Activated T-helper 2 cell treated with anti-CD3 and anti-CD28 coated beads, Interferon-gamma antibody, Interleukin-2, Interleukin-4, amounts not matched to agents 10 μg/mL and 5 μg/mL and 100 μg/mL, durations not matched to agents 14 hours and 24 hours and 36 hours (primary cell): ENCODE measurements around the gene ST3GAL4. TPM values are rescaled to one million over a fixed set of nuclear protein-coding genes. Genes with fewer than 3 reads are reported as not detected.

Source experiments
- DNase-seq: peaks from one replicate; pipeline ENCODE4 v3.0.0; 2021; ENCODE audit warnings: low spot score
- H3K27ac Mint-ChIP-seq: one replicate; pipeline ENCODE4 v1.8.0; 2021; ENCODE audit warnings: mixed read lengths
- H3K27me3 Mint-ChIP-seq: one replicate; pipeline ENCODE4 v1.8.0; 2021; ENCODE audit warnings: low read depth, mixed read lengths
- H3K36me3 Mint-ChIP-seq: one replicate; pipeline ENCODE4 v1.8.0; 2021; ENCODE audit warnings: low read depth, mixed read lengths
- H3K4me1 Mint-ChIP-seq: one replicate; pipeline ENCODE4 v1.8.0; 2021; ENCODE audit warnings: low read depth, mixed read lengths
- H3K4me3 Mint-ChIP-seq: one replicate; pipeline ENCODE4 v1.8.0; 2021; ENCODE audit warnings: low read depth, mild to moderate bottlenecking, moderate library complexity, mixed read lengths
- H3K9me3 Mint-ChIP-seq: one replicate; pipeline ENCODE4 v1.8.0; 2021; ENCODE audit warnings: mixed read lengths
- intact Hi-C: fragments of 100-400 bp; cut with micrococcal nuclease; formaldehyde crosslinking; loops from one replicate; pipeline ENCODE4 v1.15.1; 2023
- total RNA-seq: library from RNA; stranded (reverse); gene quantifications from 2 replicates; pipeline ENCODE4 v1.2.3, GENCODE V29; 2022

The ST3GAL4 gene
- total RNA-seq, 1 donor from 2014 or later = 14.4 TPM

DNA sequence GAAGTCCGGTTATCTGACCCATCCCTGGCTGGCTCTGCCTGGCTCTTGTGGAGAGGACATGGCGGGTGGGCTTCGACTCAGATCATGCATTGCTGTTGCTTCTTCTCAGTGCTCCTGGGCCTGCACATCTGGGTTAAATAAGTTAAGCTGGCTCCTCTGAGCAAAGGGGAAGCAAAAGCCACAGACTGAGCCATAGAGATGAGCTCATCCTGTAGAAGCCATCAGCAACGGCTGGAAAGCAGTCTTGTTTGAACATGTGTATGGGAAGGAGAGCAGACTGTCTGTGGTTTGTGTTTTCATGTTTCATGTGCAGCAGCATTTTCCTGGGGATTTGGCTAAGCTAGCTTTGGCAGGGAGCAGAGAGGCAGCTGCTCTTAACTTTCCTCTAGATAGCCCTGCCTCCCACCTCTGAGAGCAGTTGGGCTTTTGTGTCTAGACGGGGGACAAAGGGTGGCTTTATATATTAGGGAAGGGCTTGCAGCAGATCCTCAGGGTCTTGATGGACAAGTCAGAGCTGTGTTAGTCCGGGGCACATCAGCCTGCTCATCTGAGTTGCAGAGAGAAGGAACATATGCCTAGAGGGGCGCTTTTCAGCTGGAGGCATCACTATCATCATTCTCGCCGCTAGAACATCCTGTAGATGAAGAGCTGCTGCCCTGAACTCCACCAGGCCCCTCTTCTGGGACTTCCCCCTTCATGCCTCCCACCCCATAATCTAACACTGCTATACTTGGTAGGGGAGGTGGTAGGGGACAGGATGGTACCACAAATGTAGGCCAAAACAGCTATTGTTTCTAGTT, 36.7 kb upstream of the ST3GAL4 start:
- no peak for DNase-seq

DNA sequence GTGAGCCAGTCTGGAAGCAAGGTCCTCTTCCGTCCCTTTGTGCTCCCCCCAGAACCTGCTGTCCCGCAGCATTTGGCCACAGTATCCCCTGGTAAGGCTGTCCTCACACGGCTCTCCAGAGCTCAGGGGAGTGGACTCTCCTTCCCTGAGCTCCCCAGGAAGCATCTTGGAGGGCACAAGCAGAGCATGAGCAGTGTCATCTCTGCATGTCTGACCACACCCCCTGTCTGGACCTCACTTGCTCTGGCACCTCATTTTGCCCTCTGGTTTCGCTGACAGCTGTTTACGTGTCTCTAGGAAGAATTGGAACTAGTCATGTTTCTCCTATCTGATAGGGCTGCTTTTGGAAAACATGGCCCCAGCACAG, 36.1 kb upstream of the ST3GAL4 start:
- Mint-ChIP-seq H3K36me3 (peaks cover 47% of the 10 kb centered on the region), H3K4me3 (no peak overlapping the region), H3K27ac (peak overlapping the region; percentile 77), H3K4me1 (peaks cover 33% of the 10 kb centered on the region), H3K27me3 (no peaks in the 10 kb centered on the region), H3K9me3 (peaks cover 8% of the 10 kb centered on the region)
- DNase-seq = no peak
- intact Hi-C loops = no loop called here

More for the DNA sequence above, 36.7 kb upstream of the ST3GAL4 start:
- intact Hi-C loops = no loop called here
- Mint-ChIP-seq H3K9me3 (peaks cover 8% of the 10 kb centered on the region), H3K36me3 (peaks cover 52% of the 10 kb centered on the region), H3K4me3 (peak overlapping the region; percentile 45), H3K27ac (peak overlapping the region; percentile 77), H3K27me3 (no peaks in the 10 kb centered on the region), H3K4me1 (peaks cover 36% of the 10 kb centered on the region)

DNA sequence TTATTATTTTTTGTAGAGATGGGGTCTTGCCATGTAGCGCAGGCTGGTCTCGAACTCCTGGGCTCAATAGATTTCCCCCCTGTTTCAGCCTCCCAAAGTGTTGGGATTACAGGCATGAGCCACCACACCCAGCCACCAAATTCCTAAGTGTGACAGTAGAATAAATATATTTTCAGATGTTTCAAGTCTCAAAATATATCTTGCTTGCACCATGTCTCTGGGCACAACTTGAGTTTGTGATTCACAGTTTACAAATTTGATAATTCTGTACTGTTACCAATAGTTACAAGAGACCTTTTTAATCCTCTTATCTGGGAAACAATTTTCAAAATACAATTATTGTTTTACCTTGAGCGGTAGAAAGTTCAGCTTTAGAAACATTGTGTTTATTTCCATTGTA, 32.5 kb upstream of the ST3GAL4 start:
- intact Hi-C loops = no loop called here
- H3K4me1 Mint-ChIP-seq = peaks cover 21% of the 10 kb centered on the region

DNA sequence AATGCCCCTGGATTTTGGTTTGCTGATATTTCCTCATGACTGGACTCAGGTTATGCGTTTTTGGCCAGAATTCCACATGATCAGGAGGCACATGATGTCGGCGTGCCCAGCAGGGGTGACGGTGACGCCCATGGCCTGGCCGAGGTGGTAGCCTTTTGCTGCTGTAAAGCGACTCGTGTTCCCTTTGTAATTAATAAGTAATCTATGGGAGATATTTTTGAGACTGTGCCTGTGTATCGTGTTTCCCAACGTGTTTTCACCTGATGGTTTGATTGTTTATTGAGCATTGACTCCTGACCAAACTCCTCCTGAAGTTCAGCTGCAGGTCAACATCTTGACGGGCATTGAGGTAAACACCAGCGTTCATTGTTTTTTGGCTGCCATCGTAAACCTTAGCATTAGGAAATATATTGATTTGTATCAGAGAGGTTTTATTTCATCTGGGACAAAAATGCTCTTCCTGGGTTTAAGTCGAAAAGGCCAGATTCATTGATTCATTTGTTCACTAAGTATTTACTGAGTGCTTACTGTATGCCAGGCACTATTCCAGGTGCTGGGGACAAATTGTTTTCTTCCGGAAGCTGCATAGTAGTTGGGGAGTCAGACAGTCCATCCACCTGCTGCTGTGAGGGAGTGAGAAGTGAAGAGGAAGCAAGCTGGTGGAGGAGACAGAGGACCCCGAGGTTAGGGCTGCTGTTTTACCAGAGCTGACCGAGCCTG, 28.0 kb upstream of the ST3GAL4 start:
- Mint-ChIP-seq H3K9me3 (no peaks in the 10 kb centered on the region), H3K36me3 (peaks cover 12% of the 10 kb centered on the region), H3K27me3 (no peaks in the 10 kb centered on the region), H3K4me3 (no peak overlapping the region), H3K4me1 (peaks cover 16% of the 10 kb centered on the region), H3K27ac (no peak overlapping the region)
- DNase-seq = no peak
- intact Hi-C loops = no loop called here

More for the DNA sequence above, 32.5 kb upstream of the ST3GAL4 start:
- peaks cover 24% of the 10 kb centered on the region for H3K36me3 Mint-ChIP-seq
- no peak for DNase-seq
- no peak overlapping the region for H3K27ac Mint-ChIP-seq
- no peaks in the 10 kb centered on the region for H3K9me3 Mint-ChIP-seq
- H3K4me3 Mint-ChIP-seq = no peak overlapping the region
- no peaks in the 10 kb centered on the region for H3K27me3 Mint-ChIP-seq

DNA sequence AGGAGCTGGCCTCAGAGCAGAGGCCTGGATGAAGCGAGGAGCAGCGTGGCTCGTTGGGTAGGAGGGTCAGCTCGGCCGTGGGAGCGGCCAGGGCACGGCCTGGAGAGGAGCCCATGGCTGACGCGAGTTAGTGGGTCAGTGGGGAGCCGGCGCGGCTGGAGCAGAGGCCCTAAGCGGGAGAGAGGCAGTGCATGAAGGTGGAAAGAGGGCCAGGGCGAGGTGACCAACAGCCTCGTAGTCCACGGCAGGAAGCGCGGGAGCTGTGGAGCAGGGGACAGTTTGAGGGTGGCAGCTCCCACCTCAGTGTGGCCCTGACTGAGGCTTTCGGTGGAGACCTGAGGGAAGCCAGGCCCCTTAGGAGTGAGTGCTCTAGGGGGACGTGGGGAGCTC, 27.5 kb upstream of the ST3GAL4 start:
- no peak for DNase-seq
- peaks cover 14% of the 10 kb centered on the region for H3K36me3 Mint-ChIP-seq
- peaks cover 19% of the 10 kb centered on the region for H3K4me1 Mint-ChIP-seq
- no peak overlapping the region for H3K27ac Mint-ChIP-seq
- H3K4me3 Mint-ChIP-seq = no peak overlapping the region
- H3K27me3 Mint-ChIP-seq = no peaks in the 10 kb centered on the region
- no peaks in the 10 kb centered on the region for H3K9me3 Mint-ChIP-seq
- intact Hi-C loops = no loop called here

DNA sequence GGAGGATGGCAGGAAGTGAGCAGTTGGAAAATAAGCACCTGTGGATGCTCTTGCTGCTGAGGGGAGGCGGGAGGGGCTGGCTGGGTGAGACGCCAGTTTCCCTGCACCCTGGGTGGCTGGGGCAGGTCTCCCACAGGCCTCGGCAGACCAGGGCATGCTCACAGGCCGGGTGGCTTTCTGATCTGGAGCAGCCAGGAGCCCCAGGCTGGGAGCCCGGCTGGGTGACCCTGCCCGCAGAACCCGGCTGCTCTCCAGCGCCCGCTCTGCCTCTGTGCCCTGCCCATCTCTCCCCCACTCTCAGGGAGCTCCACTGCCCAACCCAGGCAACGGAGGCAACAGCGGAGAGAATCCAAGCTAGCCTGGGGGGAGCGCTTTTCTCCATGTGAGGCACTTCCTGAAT, 27.0 kb upstream of the ST3GAL4 start:
- intact Hi-C loops = no loop called here
- H3K9me3 Mint-ChIP-seq = no peaks in the 10 kb centered on the region
- DNase-seq = no peak
- no peak overlapping the region for H3K27ac Mint-ChIP-seq
- no peak overlapping the region for H3K4me3 Mint-ChIP-seq
- peaks cover 19% of the 10 kb centered on the region for H3K4me1 Mint-ChIP-seq
- peaks cover 17% of the 10 kb centered on the region for H3K36me3 Mint-ChIP-seq
- no peaks in the 10 kb centered on the region for H3K27me3 Mint-ChIP-seq

DNA sequence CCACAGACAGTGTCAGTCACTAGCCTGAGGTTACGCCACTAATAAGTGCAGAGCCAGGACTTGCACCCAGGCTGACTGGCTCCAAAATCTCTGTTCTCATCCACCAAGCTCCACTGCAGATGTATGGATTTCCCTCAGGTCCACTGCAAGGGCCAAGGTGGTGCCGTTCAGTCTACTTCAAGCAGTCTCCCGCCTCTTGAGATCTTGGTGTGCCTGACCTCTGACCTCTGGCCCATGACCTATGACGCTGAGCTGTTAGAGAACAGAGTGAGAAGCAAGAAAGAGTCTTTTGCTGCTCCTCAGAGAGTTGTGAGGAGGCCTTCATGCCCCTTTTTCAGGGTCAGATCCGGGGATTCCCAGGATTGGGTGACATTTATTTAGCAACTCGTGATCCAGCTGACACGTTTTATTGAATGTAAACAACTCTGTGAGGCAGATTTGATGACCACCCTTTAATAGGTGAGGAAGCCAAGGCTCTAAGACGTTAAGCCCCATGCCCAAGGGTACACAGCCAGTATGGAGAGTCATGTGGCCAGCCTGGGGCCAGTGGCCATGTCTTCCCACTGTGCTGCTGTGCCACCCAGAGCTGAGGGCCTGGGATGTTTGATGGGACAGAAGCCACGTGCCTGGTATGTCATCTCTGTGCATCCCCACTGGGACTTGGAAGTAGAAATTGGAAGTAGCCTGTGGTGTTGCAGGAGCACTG, 26.4 kb upstream of the ST3GAL4 start:
- intact Hi-C loops = no loop called here
- Mint-ChIP-seq H3K4me3 (no peak overlapping the region), H3K36me3 (peaks cover 17% of the 10 kb centered on the region), H3K4me1 (peaks cover 19% of the 10 kb centered on the region), H3K27ac (no peak overlapping the region), H3K27me3 (no peaks in the 10 kb centered on the region), H3K9me3 (no peaks in the 10 kb centered on the region)
- no peak for DNase-seq

DNA sequence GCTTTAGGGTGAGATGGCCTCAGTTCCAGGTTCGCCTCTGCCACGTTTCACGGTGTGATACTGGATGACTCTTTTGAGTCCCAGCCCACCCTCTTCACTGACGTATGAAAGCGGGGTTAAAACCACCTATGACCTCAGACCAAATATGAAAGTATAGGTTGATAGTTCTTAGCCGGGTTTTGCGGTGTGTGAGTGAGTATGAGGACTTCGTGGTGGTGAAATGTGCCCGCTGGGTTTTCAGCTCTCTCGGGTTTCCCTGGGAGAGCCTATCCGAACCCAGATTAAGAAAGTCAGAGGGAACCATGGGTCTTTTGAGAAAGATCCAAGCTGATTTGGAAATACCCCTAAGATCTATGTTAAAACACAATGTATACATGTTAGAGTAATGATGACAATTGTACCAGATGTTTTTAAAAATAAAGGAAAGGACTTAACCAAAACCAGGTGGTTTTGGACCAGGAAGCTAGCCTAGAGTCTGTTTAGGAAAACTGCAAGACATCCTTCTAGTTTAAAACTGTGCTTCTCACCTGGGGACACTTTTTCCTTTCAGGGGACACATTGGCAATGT, 25.8 kb upstream of the ST3GAL4 start:
- H3K4me3 Mint-ChIP-seq = no peak overlapping the region
- H3K9me3 Mint-ChIP-seq = no peaks in the 10 kb centered on the region
- H3K4me1 Mint-ChIP-seq = peaks cover 20% of the 10 kb centered on the region
- H3K27ac Mint-ChIP-seq = peak overlapping the region; percentile 64
- no peak for DNase-seq
- H3K27me3 Mint-ChIP-seq = no peaks in the 10 kb centered on the region
- intact Hi-C loops = no loop called here
- peaks cover 19% of the 10 kb centered on the region for H3K36me3 Mint-ChIP-seq

DNA sequence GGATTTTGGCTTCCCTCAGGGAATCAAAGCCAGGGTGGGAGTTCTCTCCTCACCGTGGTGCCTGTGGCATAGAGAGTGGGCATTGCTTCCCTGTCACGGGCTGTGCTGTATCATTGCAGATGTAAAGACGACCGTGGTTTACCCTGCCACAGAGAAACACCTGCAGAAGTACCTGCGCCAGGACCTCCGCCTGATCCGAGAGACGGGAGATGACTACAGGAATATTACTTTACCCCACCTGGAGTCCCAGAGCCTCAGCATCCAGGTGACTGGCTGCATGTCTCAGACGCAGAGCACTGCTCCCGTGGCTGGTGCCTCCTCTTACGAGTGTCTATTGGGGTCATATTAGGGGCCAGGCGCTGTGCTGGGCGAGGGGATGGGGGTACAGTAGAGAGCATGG, 24.2 kb upstream of the ST3GAL4 start:
- peaks cover 26% of the 10 kb centered on the region for H3K36me3 Mint-ChIP-seq
- no peak for DNase-seq
- H3K27ac Mint-ChIP-seq = no peak overlapping the region
- no peaks in the 10 kb centered on the region for H3K9me3 Mint-ChIP-seq
- intact Hi-C loops = no loop called here
- H3K4me3 Mint-ChIP-seq = no peak overlapping the region
- H3K4me1 Mint-ChIP-seq = peaks cover 28% of the 10 kb centered on the region
- no peaks in the 10 kb centered on the region for H3K27me3 Mint-ChIP-seq

DNA sequence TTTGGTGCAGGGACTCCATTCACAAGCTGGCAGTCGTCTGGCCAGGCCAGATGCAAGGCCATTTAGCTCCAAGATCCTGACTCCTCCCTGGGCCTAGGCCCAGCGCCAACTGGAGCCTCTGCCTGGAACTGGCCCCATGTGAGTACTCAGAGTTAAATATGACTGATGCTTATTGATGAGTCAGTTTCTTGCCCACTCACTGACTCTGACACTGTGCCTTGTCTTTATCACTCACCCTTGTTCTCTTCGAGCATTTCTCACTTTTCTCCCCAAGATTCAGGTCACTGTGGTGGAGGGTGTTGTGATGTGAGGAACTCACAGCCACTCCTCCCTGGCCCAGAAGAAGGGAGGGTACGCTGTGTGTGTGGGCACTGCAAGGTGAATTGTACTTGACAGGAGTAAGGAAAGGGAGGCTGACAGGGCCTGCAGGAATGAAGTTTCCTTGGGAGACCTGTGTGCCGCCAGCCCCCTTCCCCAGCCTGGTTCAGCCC, 23.2 kb upstream of the ST3GAL4 start:
- intact Hi-C loops = no loop called here
- Mint-ChIP-seq H3K4me3 (no peak overlapping the region), H3K36me3 (peaks cover 28% of the 10 kb centered on the region), H3K4me1 (peaks cover 33% of the 10 kb centered on the region), H3K27ac (no peak overlapping the region), H3K9me3 (no peaks in the 10 kb centered on the region), H3K27me3 (no peaks in the 10 kb centered on the region)
- DNase-seq = no peak

DNA sequence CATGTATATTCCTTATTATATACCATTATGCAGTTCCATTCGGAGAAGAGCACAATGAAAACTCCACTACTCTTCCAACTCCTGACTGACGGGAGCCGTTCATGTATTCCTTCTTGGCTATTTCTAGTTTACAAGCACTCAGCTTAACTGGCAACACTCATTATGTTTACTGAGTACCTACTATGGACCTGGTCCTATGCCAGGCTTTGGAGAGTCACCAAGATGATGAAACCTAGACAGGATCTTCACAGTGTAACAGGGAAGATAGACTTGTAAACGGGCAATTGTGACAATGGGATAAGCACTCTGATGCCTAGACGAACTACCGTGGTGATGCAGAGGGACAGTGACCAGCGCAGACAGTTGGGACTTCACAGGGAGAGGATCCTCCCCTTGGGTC, 22.3 kb upstream of the ST3GAL4 start:
- Mint-ChIP-seq H3K4me1 (peaks cover 29% of the 10 kb centered on the region), H3K27me3 (no peaks in the 10 kb centered on the region), H3K4me3 (no peak overlapping the region), H3K36me3 (peaks cover 28% of the 10 kb centered on the region), H3K9me3 (no peaks in the 10 kb centered on the region), H3K27ac (no peak overlapping the region)
- no peak for DNase-seq
- intact Hi-C loops = no loop called here

DNA sequence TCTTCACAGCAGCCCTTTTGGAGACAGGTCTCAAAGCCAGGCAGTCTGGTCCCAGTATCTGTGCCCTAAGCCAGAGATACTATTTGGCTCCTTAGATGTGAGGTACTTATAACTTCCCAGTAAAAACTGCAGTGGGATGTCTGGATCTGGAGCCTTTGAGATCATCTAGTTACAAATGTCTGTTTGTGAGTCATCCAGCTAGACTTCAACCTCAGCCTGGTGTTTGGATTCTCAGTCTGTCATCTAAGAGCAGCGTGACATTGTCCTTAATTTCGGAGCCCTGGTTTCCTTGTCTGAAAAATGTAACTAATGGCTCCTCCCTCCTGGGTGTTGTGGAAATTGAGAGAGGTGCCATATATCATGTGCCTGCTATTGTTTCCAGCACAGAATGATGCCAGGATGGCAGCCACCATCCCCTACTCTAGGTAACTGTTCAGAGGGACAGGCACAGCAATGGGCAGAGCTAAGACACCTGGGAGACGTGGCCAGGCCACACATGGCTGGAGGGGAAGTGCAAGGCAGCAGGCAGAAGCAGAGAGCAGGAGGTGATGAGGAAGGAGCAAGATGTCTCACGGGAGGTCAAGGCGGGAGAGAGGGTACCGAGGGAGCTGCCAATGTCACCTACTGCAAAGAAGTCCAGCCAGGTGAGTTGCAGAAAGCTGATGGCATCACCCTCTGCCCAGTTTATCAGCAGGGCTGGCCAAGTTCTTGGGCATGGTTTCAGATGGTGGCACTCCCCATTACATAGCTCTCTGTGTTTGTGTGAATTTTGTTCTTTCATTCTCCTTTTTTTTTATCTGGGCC, 20.6 kb upstream of the ST3GAL4 start:
- Mint-ChIP-seq H3K9me3 (no peaks in the 10 kb centered on the region), H3K4me1 (peaks cover 22% of the 10 kb centered on the region), H3K27ac (peak overlapping the region; percentile 13), H3K4me3 (no peak overlapping the region), H3K27me3 (no peaks in the 10 kb centered on the region), H3K36me3 (peaks cover 29% of the 10 kb centered on the region)
- intact Hi-C loops = no loop called here
- no peak for DNase-seq
